ENCODE data around the gene SNX3. TPM values are rescaled to one million over a fixed set of nuclear protein-coding genes. Genes with fewer than 3 reads are reported as not detected.

The SNX3 gene
- total RNA-seq, 4 donors from 2014 or later: 81.2 to 136 (median 121) TPM

DNA sequence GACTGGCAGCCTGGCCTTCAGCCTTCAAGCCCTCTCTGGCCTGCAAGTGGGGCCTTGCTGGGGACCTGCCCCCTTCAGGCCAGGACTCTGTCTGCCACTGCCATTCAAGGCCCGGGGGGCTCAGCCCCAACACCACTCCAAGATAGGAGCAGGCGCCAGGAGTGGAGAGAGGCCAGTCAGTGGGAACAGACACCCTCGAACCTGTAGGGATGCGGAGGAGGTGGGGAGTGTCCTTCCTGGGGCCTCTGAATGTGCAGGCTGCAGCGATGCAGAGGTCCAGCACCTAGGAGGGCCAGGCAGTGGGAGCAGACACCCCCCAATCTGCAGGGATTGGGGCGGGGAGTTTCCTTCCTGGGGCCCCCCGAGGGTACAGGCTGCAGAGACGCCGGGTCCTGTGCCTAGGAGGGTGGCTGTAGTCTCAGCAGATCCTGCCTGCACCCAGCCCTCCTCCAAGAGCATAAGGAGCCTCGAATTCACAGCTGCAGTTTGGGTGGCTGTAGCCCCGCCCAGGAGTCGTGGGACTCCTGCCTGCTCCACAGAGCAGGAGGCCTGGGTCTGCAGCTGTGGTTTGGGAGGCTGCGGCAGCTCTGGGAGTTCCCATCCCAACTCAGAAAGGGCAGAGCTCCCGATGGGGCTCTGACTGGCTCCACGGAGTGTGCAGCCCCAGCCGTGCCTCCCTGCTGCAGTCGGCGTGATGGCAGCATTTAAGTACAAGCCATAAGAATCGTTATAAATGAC, 61.9 kb downstream of the SNX3 start:
- DNase-seq: no peak
- no peak overlapping the region for H3K27ac ChIP-seq
- 86% methylated on average over 18 of the region's 19 CpGs; no CpG with 5 or more reads in 1 of the 2 donors for WGBS, 2 donors (ENCODE audit: low coverage in 1 of 2)
- intact Hi-C loops (cut with DNase I; ENCODE audit: low total_unique reads) (no loop called here), in situ Hi-C loops (cut with MboI; ENCODE audit: low pct_ligation_motif_present in 1 of 4, low pct_unique_long_range_greater_than_20kb in 1 of 4, low sequenced_read_pairs in 3 of 4) (no loop called here)
- H3K4me3 ChIP-seq: no peak overlapping the region
- no peaks in the 10 kb centered on the region for H3K27me3 ChIP-seq
- H3K4me1 ChIP-seq: no peaks in the 10 kb centered on the region
- no peaks in the 10 kb centered on the region for H3K9me3 ChIP-seq
- no peaks in the 10 kb centered on the region for H3K36me3 ChIP-seq
- TF ChIP-seq POLR2AphosphoS5 (IDR thresholded peaks at IDR 0.05): no peak
- no peak for TF ChIP-seq EP300 (IDR thresholded peaks at IDR 0.05; ENCODE audit: low read depth)
- TF ChIP-seq, protein P1, sequence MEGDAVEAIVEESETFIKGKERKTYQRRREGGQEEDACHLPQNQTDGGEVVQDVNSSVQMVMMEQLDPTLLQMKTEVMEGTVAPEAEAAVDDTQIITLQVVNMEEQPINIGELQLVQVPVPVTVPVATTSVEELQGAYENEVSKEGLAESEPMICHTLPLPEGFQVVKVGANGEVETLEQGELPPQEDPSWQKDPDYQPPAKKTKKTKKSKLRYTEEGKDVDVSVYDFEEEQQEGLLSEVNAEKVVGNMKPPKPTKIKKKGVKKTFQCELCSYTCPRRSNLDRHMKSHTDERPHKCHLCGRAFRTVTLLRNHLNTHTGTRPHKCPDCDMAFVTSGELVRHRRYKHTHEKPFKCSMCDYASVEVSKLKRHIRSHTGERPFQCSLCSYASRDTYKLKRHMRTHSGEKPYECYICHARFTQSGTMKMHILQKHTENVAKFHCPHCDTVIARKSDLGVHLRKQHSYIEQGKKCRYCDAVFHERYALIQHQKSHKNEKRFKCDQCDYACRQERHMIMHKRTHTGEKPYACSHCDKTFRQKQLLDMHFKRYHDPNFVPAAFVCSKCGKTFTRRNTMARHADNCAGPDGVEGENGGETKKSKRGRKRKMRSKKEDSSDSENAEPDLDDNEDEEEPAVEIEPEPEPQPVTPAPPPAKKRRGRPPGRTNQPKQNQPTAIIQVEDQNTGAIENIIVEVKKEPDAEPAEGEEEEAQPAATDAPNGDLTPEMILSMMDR (IDR thresholded peaks at IDR 0.05): no peak
- no peak for TF ChIP-seq POLR2A (IDR thresholded peaks at IDR 0.05)

DNA sequence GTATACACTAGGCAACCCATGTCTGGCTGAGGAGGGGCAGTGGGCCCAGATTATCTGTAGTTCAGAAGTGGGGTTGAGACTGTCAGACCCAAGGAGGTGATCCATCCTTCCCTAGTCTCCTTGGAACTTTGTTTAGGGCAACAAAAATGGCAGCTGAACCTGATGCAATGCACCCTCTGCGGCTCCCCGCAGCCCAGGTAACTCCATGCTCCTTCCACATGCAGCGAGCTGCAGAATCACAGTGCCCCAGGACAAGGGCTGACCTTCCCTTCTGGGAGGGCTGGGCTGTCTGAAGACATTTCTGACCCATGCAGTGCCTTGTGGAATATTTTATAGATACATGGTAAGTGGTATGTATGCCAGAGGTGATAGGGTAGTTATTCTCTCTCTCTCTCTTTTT, 65.6 kb downstream of the SNX3 start:
- no peak for DNase-seq
- H3K36me3 ChIP-seq: no peaks in the 10 kb centered on the region
- WGBS, 2 donors (ENCODE audit: low coverage in 1 of 2): 80 to 89% methylated on average over 1 to 3 of the region's 3 CpGs
- peaks cover 9% of the 10 kb centered on the region for H3K27me3 ChIP-seq
- no peak overlapping the region for H3K27ac ChIP-seq
- intact Hi-C loops (cut with DNase I; ENCODE audit: low total_unique reads): no loop called here
- no peaks in the 10 kb centered on the region for H3K4me1 ChIP-seq
- H3K4me3 ChIP-seq: no peak overlapping the region
- in situ Hi-C loops (cut with MboI; ENCODE audit: low pct_ligation_motif_present in 1 of 4, low pct_unique_long_range_greater_than_20kb in 1 of 4, low sequenced_read_pairs in 3 of 4): no loop called here
- H3K9me3 ChIP-seq: no peaks in the 10 kb centered on the region
- no peak for TF ChIP-seq POLR2AphosphoS5 (IDR thresholded peaks at IDR 0.05)
- no peak for TF ChIP-seq EP300 (IDR thresholded peaks at IDR 0.05; ENCODE audit: low read depth)
- TF ChIP-seq POLR2A (IDR thresholded peaks at IDR 0.05): no peak
- TF ChIP-seq, protein P1 (IDR thresholded peaks at IDR 0.05): no peak

DNA sequence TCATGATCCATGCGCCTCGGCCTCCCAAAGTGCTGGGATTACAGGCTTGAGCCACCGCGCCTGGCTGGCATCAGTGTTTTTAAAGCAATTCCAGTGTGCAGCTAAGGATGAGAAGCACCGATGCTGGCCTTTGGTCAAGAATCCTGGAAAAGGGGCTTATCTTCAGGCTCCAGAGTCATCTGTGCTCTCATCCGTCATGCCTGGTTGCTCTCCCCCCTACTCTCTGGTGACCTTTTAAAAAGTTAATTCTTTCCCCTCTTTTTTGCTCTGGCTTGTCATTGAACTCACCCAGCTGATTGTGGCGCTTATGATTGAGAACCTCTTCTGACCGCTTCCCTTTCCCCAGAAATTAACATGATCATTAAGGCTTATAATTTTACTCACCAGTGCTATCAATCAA, 66.3 kb downstream of the SNX3 start:
- intact Hi-C loops (cut with DNase I; ENCODE audit: low total_unique reads) (no loop called here), in situ Hi-C loops (cut with MboI; ENCODE audit: low pct_ligation_motif_present in 1 of 4, low pct_unique_long_range_greater_than_20kb in 1 of 4, low sequenced_read_pairs in 3 of 4) (no loop called here)
- peaks cover 9% of the 10 kb centered on the region for H3K27me3 ChIP-seq
- TF ChIP-seq POLR2AphosphoS5 (IDR thresholded peaks at IDR 0.05) (no peak), POLR2A (IDR thresholded peaks at IDR 0.05) (no peak), EP300 (IDR thresholded peaks at IDR 0.05; ENCODE audit: low read depth) (no peak)
- TF ChIP-seq, protein P1 (IDR thresholded peaks at IDR 0.05): no peak
- no peaks in the 10 kb centered on the region for H3K36me3 ChIP-seq
- no peaks in the 10 kb centered on the region for H3K9me3 ChIP-seq
- no peak for DNase-seq
- H3K27ac ChIP-seq: no peak overlapping the region
- no peak overlapping the region for H3K4me3 ChIP-seq
- no peaks in the 10 kb centered on the region for H3K4me1 ChIP-seq
- 90 to 93% methylated on average over 2 to 8 of the region's 8 CpGs for whole genome bisulfite sequencing, 2 donors (ENCODE audit: low coverage in 1 of 2)

DNA sequence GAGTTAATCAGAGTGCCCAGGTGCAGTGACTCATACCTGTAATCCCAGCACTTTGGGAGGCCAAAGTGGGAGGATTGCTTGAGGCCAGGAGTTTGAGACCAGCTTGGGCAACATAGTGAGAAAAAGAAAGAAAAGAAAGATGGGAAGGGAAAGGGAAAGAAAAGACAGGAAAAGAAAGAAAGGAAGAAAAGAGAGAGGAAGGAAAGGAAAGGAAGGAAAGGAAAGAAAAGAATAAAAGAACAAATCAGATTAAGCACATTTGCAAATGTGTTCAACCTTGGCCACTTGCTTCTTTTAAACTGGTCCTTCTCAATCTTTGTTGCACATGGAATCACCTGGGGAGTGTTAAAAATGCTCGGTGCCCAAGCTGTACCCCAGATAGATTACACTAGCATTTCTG, 67.0 kb downstream of the SNX3 start:
- no peak overlapping the region for H3K27ac ChIP-seq
- H3K36me3 ChIP-seq: no peaks in the 10 kb centered on the region
- peaks cover 9% of the 10 kb centered on the region for H3K27me3 ChIP-seq
- H3K4me1 ChIP-seq: no peaks in the 10 kb centered on the region
- no peak overlapping the region for H3K4me3 ChIP-seq
- H3K9me3 ChIP-seq: no peaks in the 10 kb centered on the region
- in situ Hi-C loops (cut with MboI; ENCODE audit: low pct_ligation_motif_present in 1 of 4, low pct_unique_long_range_greater_than_20kb in 1 of 4, low sequenced_read_pairs in 3 of 4): no loop called here
- DNase-seq: no peak
- 86 to 89% methylated on average over 1 of the region's 1 CpG for WGBS, 2 donors (ENCODE audit: low coverage in 1 of 2)
- no peak for TF ChIP-seq EP300 (IDR thresholded peaks at IDR 0.05; ENCODE audit: low read depth)
- TF ChIP-seq, protein P1 (IDR thresholded peaks at IDR 0.05): no peak
- no peak for TF ChIP-seq POLR2A (IDR thresholded peaks at IDR 0.05)
- no peak for TF ChIP-seq POLR2AphosphoS5 (IDR thresholded peaks at IDR 0.05)
- intact Hi-C loops (cut with DNase I; ENCODE audit: low total_unique reads): no loop called here

Data from transverse colon (tissue), 4 donors.